PFSK-1 (cell line): ENCODE results near the gene CDAN1.

Experiments
- FOXP2 ChIP-seq: optimal IDR thresholded peaks from 2 replicates; pipeline ENCODE3; 2011; ENCODE audit warnings: borderline replicate concordance, control low read depth, inconsistent platforms; ENCODE audit not compliant: insufficient read depth; ENCODE audit errors: extremely low read length, extremely low read depth
- POLR2AphosphoS5 ChIP-seq: IDR thresholded peaks from 2 replicates; pipeline ENCODE4 v1.6.1; 2012; ENCODE audit warnings: low read depth, mild to moderate bottlenecking, control low read depth, low read length, moderate library complexity
- SIN3A ChIP-seq: IDR thresholded peaks from 2 replicates; pipeline ENCODE4 v1.6.1; 2012; ENCODE audit warnings: mild to moderate bottlenecking, low read length, moderate library complexity, borderline replicate concordance; ENCODE audit not compliant: insufficient read depth
- TAF1 ChIP-seq: IDR thresholded peaks from 2 replicates; pipeline ENCODE4 v1.6.1; 2012; ENCODE audit warnings: low read length, control low read depth, borderline replicate concordance; ENCODE audit not compliant: insufficient read depth
- TF ChIP-seq, protein P1 (sequence below), 2 experiments: IDR thresholded peaks; 2 replicates each; pipeline versions ENCODE4 v1.6.1 to v1.8.0; 2011 to 2012; ENCODE audit warnings: low read depth in 2 of 2, low read length in 2 of 2, control low read depth in 1 of 2, inconsistent platforms in 1 of 2, mild to moderate bottlenecking in 1 of 2, moderate library complexity in 1 of 2; ENCODE audit not compliant: insufficient read depth in 1 of 2

DNA sequence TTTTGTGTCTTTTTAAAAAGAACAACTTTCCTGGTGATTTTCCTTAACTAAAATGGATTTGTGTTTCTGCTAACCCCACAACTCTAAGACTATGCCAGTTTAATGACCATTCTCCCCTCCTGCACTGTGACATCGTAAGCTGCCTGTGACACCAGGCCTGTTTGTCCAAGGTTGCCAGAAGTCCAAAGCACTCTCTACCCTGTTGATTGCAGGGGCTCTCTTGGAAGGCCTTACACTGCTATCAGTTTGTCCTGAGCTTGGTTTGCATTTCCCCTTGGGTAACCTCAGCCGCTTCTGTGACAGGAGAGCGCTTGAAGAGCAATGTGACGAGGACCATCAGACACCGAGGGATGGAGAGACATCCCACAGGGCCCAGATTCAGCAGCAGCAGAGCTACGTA, 55.8 kb downstream of the CDAN1 start:
- TF ChIP-seq SIN3A (no peak), TAF1 (no peak), POLR2AphosphoS5 (no peak), FOXP2 (no peak)
- TF ChIP-seq, protein P1, sequence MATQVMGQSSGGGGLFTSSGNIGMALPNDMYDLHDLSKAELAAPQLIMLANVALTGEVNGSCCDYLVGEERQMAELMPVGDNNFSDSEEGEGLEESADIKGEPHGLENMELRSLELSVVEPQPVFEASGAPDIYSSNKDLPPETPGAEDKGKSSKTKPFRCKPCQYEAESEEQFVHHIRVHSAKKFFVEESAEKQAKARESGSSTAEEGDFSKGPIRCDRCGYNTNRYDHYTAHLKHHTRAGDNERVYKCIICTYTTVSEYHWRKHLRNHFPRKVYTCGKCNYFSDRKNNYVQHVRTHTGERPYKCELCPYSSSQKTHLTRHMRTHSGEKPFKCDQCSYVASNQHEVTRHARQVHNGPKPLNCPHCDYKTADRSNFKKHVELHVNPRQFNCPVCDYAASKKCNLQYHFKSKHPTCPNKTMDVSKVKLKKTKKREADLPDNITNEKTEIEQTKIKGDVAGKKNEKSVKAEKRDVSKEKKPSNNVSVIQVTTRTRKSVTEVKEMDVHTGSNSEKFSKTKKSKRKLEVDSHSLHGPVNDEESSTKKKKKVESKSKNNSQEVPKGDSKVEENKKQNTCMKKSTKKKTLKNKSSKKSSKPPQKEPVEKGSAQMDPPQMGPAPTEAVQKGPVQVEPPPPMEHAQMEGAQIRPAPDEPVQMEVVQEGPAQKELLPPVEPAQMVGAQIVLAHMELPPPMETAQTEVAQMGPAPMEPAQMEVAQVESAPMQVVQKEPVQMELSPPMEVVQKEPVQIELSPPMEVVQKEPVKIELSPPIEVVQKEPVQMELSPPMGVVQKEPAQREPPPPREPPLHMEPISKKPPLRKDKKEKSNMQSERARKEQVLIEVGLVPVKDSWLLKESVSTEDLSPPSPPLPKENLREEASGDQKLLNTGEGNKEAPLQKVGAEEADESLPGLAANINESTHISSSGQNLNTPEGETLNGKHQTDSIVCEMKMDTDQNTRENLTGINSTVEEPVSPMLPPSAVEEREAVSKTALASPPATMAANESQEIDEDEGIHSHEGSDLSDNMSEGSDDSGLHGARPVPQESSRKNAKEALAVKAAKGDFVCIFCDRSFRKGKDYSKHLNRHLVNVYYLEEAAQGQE (IDR thresholded peaks at IDR 0.05; ENCODE audit: insufficient read depth in 1 of 2, low read depth in 2 of 2, low read length in 2 of 2) = no peak
